ENCODE results near the gene CAMSAP1.

The CAMSAP1 gene

GRCh38 chr9:135827866-135828580 is 79.3 kb downstream of the CAMSAP1 start:
- DNase-seq = no peak

- no peak for DNase-seq
Measured at GRCh38 chr9:135827301-135827700, 80.0 kb downstream of the CAMSAP1 start.

DNA sequence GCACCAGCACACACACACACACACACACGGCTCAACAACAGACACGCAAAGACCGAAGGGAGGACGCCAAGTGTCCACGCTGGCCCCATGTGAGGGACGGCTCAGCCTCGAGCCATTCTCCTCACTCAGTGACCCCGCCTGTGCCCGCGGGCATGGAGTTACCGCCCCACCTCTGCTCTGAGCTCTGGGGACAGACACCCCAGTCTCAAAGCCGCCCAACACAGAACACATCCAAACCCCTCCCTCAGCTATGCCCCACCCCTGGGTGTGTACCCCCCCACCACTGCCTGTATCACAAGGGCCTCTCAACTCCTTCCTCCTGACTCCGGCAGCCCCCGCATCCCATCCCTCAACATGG is 81.2 kb downstream of the CAMSAP1 start:
- no peak for DNase-seq

- DNase-seq = no peak
Measured at GRCh38 chr9:135825435-135826187, 81.7 kb downstream of the CAMSAP1 start.

GRCh38 chr9:135823036-135823435 is 84.3 kb downstream of the CAMSAP1 start:
- DNase-seq = no peak

- no peak for DNase-seq
Measured at GRCh38 chr9:135822374-135822755, 85.0 kb downstream of the CAMSAP1 start.

DNA sequence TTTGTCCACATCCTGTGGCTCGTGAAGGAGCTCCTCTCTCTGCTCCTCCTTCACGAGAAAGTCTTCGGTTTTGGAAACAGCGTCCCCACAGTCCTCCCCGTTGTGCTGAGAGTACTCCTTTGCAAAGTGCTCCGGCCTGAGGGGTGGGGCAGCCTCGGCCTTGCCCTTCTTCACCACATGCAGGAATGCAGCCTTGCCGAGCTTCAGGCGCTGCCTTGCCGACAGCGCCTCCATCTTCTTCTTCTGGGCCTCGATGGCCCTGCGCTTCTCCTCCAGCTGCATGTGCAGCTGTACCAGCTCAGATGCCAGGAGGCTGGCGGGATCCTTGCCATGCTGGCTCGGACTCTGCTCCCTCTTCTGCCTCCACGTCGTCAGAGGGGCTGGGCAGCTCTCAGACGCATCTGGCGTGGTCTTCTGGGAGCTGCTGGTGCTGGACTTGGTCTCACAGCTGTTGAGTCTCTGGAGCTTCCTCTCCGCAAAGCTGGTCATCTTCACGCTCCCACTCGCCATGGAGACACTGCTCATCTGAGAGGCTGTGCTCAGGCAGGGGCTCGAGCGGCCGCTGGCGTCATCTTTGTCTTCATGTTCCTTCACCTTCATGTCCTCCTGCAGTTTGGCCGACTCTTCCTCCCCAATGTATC is 85.5 kb downstream of the CAMSAP1 start:
- no peak for DNase-seq

DNA sequence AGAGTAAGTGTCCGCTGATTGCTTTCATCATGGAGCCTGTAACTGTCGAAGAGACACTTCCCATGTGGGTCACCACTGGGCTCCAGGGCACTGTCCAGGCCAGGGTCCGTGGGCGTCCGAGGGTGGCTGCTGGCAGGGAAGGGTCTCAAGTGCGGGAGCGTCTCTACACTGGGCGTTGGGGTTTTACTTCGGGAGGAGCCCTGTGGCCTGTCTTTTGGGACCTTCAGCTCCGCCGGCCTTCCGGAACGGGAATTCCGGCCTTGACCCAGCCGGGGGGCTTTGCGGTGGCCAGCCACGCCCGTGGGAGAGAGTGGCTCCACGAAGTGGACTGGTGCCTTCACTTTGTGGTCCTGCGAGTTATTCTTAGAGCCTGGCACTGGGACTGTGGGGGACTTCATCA is 86.2 kb downstream of the CAMSAP1 start:
- no peak for DNase-seq

- no peak for DNase-seq
Measured at GRCh38 chr9:135820661-135821060, 86.7 kb downstream of the CAMSAP1 start.

GRCh38 chr9:135819905-135820304 is 87.4 kb downstream of the CAMSAP1 start:
- no peak for DNase-seq

- DNase-seq = no peak
Measured at GRCh38 chr9:135818718-135819475, 88.4 kb downstream of the CAMSAP1 start.

- DNase-seq = no peak
Measured at GRCh38 chr9:135817951-135818717, 89.2 kb downstream of the CAMSAP1 start.

- no peak for DNase-seq
Measured at GRCh38 chr9:135816651-135816970, 90.7 kb downstream of the CAMSAP1 start.

DNA sequence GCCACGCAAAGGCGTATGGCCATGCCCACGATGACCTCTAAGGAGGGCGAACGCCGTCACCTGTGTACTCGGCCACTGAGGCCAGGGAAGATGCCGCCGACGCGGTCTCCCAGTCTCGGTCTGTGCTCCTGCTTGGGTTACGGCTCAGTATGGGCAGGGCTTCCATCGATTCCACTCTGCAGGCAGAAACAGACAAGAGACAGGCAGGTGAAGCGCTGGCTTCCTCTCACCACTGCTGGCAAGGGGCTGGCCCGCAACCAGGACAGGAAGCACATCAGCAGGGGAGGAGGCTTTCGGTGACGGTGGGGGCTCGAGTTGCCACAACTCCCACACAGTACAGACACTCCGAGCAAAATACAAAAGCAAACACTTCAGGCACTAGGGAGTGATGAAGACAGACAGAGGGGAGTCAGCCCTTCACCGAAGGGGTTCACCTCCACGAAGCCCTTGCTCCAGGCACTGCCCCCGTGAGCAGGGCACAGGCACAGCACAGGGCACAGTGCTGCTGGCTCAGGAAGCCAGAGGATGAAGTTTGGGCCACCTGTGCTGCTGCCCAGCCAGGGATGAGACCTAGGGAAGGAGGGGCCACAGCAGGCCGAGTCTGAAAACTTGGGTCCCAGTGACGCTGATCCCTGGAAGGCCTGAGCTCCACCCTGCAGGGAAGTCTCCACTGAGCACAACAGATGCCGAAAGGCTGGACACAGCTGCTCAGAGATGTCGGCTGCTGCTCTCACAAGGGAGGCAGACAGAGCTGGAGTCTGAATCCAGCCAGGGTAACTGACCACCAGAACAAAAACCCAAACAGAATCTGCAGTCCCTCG is 91.3 kb downstream of the CAMSAP1 start:
- no peak for DNase-seq

GRCh38 chr9:135815413-135815812 is 91.9 kb downstream of the CAMSAP1 start:
- DNase-seq = no peak

GRCh38 chr9:135814421-135815095 is 92.8 kb downstream of the CAMSAP1 start:
- no peak for DNase-seq

- no peak for DNase-seq
Measured at GRCh38 chr9:135813671-135814290, 93.6 kb downstream of the CAMSAP1 start.

GRCh38 chr9:135812961-135813360 is 94.4 kb downstream of the CAMSAP1 start:
- DNase-seq = no peak

DNA sequence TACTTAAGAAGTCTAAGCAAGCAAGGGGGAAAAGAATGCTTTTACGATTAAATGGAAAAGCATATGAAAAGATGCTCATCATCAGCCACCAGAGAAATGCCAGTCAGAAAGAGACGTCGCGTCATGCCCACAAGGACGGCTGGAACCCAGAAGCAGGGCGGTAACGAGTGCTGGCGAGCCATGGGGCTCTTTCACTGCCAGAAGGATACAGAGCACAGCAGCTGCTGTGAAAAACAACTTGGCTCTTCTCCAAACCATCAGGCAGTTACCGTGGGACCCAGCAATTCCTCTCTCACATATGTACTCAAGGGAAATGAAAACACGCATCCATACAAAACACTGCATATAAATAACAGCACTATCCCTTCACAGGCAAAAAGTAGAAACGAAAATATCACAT is 95.5 kb downstream of the CAMSAP1 start:
- DNase-seq = peak; percentile 90

DNA sequence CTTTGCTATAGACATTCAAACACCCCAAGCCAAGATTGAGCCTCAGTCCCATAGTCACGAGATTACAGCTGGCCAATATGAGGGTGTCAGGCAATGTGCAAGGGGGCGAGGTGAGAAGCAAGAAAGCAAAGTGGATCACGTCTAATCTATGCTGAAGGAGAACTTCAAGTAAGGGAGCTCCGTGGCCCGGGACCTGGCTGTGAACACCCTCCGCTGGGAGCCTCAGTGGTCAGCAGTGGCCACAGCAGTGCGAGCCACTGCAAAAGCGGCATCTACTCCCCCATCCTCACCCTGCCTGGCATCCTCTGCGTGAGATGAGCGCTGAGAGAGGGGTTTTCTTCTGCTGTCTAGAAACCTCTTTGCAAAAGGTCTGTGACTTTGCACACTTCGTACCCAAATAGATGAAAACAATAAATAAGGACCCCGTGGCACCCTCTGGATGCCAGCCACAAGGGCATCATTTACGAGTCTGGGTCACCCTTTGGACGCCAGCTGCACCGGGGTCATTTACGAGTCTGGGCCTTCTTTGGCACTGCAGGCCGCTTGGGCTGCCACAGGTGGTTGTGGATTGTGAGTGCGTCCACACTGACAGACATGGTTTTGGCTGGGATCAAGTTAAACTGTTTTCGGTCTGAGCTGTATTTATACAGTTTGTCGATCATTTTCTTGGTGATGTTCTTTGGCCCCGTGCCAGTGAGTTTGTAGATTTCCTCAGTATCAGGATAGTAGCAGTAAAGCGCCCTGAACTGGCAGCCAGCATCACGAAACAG is 96.4 kb downstream of the CAMSAP1 start:
- DNase-seq = no peak

Measured in NCI-H1694 (cell line).